ENCODE measurements around the gene CKB.

CKB gene

GRCh38 chr14:103510724-103511693, 11.6 kb downstream of the CKB start:
- no peak for DNase-seq

- no peak for DNase-seq
These were observed 12.5 kb downstream of the CKB start for GRCh38 chr14:103509864-103510723.

GRCh38 chr14:103508521-103509329, 13.9 kb downstream of the CKB start:
- no peak for DNase-seq

- DNase-seq, result no peak
These were observed 14.9 kb downstream of the CKB start for GRCh38 chr14:103507751-103508150.

- no peak for DNase-seq
These were observed 17.6 kb downstream of the CKB start for GRCh38 chr14:103504991-103505565.

GRCh38 chr14:103503296-103503695, 19.3 kb downstream of the CKB start:
- no peak for DNase-seq

GRCh38 chr14:103502877-103503276, 19.8 kb downstream of the CKB start:
- no peak for DNase-seq

- DNase-seq, result no peak
These were observed 20.5 kb downstream of the CKB start for GRCh38 chr14:103501921-103502669.

GRCh38 chr14:103501041-103501870, 21.4 kb downstream of the CKB start:
- no peak for DNase-seq

GRCh38 chr14:103500148-103500990, 22.3 kb downstream of the CKB start:
- DNase-seq, result peak; percentile 94

GRCh38 chr14:103499709-103500108, 22.9 kb downstream of the CKB start:
- DNase-seq, result no peak

- DNase-seq, result no peak
These were observed 25.9 kb downstream of the CKB start for GRCh38 chr14:103496776-103497175.

- no peak for DNase-seq
These were observed 26.8 kb downstream of the CKB start for GRCh38 chr14:103495854-103496253.

- DNase-seq, result no peak
These were observed 30.3 kb downstream of the CKB start for GRCh38 chr14:103492156-103492925.

- DNase-seq, result no peak
These were observed 30.9 kb downstream of the CKB start for GRCh38 chr14:103491691-103492090.

GRCh38 chr14:103489621-103490020, 33.0 kb downstream of the CKB start:
- DNase-seq, result no peak

- no peak for DNase-seq
These were observed 33.7 kb downstream of the CKB start for GRCh38 chr14:103488960-103489359.

- DNase-seq, result no peak
These were observed 34.6 kb downstream of the CKB start for GRCh38 chr14:103488071-103488470.

GRCh38 chr14:103485504-103485903, 37.1 kb downstream of the CKB start:
- DNase-seq, result no peak

All from COR-L47 (cell line).